H1 (cell line): ENCODE results near the gene SART1. TPM values are rescaled to one million over a fixed set of nuclear protein-coding genes. Genes with fewer than 3 reads are reported as not detected.

Experiments used
- CTCF ChIA-PET: fragments of 300-600 bp; sonication (Branson Sonifier 250); formaldehyde crosslinking; loops from one replicate; lab custom pipeline; 2021; ENCODE audit not compliant: partially characterized antibody; lab: Charles Lee
- POLR2A ChIA-PET: fragments of 300-600 bp; sonication (Branson Sonifier 250); formaldehyde crosslinking; loops from one replicate; lab custom pipeline; 2021; ENCODE audit warnings: inconsistent platforms; ENCODE audit not compliant: partially characterized antibody; lab: Charles Lee
- DNase-seq, 2 experiments: peaks; one replicate each; pipeline versions ENCODE4 v3.0.0 to v3.0.0-alpha.2; 2010 to 2022; ENCODE audit warnings: low spot score in 2 of 2, low read depth in 1 of 2, mixed read lengths in 1 of 2
- FAIRE-seq: peaks from 2 replicates; lab custom pipeline; 2011; peaks lifted over from hg19 to GRCh38; lab: Jason Lieb, UNC
- H2AFZ ChIP-seq: 2 replicates; pipeline ENCODE4 v1.8.1; 2012; ENCODE audit warnings: low read length, inconsistent platforms
- H2AK5ac ChIP-seq: 2 replicates; pipeline ENCODE4 v1.6.1; 2013; ENCODE audit warnings: low read depth, low read length
- H2BK120ac ChIP-seq: replicated peaks from 2 replicates; pipeline ENCODE3; 2013; ENCODE audit warnings: low read depth, low read length, inconsistent platforms
- H2BK12ac ChIP-seq: 2 replicates; pipeline ENCODE4 v1.6.1; 2013; ENCODE audit warnings: low read depth, low read length
- H2BK15ac ChIP-seq: 2 replicates; pipeline ENCODE4 v1.6.1; 2013; ENCODE audit warnings: low read length
- H2BK20ac ChIP-seq: 2 replicates; pipeline ENCODE4 v1.6.1; 2013; ENCODE audit warnings: low read length
- H2BK5ac ChIP-seq: 2 replicates; pipeline ENCODE4 v1.6.1; 2013; ENCODE audit warnings: low read depth, low read length
- H3K14ac ChIP-seq: 2 replicates; pipeline ENCODE4 v1.6.1; 2013; ENCODE audit warnings: inconsistent platforms; ENCODE audit not compliant: insufficient read length
- H3K18ac ChIP-seq: 2 replicates; pipeline ENCODE4 v1.6.1; 2013; ENCODE audit warnings: low read length; ENCODE audit errors: extremely low read depth
- H3K23ac ChIP-seq: 2 replicates; pipeline ENCODE4 v1.6.1; 2013; ENCODE audit warnings: inconsistent platforms; ENCODE audit not compliant: insufficient read length
- H3K23me2 ChIP-seq: 2 replicates; pipeline ENCODE4 v1.6.1; 2013; ENCODE audit warnings: low read depth, low read length
- H3K27ac ChIP-seq: 2 replicates; pipeline ENCODE4 v1.6.1; 2011; ENCODE audit warnings: low read depth, low read length, inconsistent platforms
- H3K27me3 ChIP-seq, 4 experiments: replicated peaks in 1 of 4; 1 replicate in 1 of 4; 2 replicates in 3 of 4; pipeline versions ENCODE4 v1.6.1 to v1.8.1; 2011 to 2013; ENCODE audit warnings: low read length in 3 of 4, mild to moderate bottlenecking in 3 of 4, inconsistent platforms in 2 of 4, mixed read lengths in 2 of 4, moderate library complexity in 1 of 4; ENCODE audit not compliant: control insufficient read depth in 3 of 4, insufficient read depth in 3 of 4; ENCODE audit errors: extremely low read depth in 1 of 4
- H3K36me3 ChIP-seq, 4 experiments: 2 replicates each; pipeline versions ENCODE4 v1.6.1 to v1.8.1; 2011 to 2013; ENCODE audit warnings: mild to moderate bottlenecking in 4 of 4, low read length in 3 of 4, moderate library complexity in 2 of 4, control low read depth in 1 of 4, inconsistent platforms in 1 of 4; ENCODE audit not compliant: insufficient read depth in 4 of 4, control insufficient read depth in 2 of 4
- H3K4ac ChIP-seq: replicated peaks from 2 replicates; pipeline ENCODE3; 2013; ENCODE audit warnings: low read length, low read depth, mixed read lengths, inconsistent platforms; ENCODE audit not compliant: insufficient read length
- H3K4me1 ChIP-seq, 4 experiments: replicated peaks in 1 of 4; 1 replicate in 1 of 4; 2 replicates in 3 of 4; pipeline versions ENCODE4 v1.6.1 to v1.8.1; 2011 to 2013; ENCODE audit warnings: low read length in 3 of 4, inconsistent platforms in 2 of 4, mixed read lengths in 1 of 4; ENCODE audit not compliant: insufficient read depth in 4 of 4, control insufficient read depth in 3 of 4
- H3K4me2 ChIP-seq, 2 experiments: 2 replicates each; pipeline versions ENCODE4 v1.6.1 to v1.8.1; 2011 to 2013; ENCODE audit warnings: low read depth in 2 of 2, low read length in 2 of 2, control low read depth in 1 of 2, inconsistent platforms in 1 of 2, mild to moderate bottlenecking in 1 of 2; ENCODE audit not compliant: insufficient read depth in 1 of 2
- H3K4me3 ChIP-seq, 4 experiments: fragments of 200-600, 300-600 bp in 1 of 4; sonication (generic), shearing (Covaris generic), sonication (Bioruptor Twin) in 1 of 4; 2 replicates each; pipeline versions ENCODE4 v1.5.1 to v1.8.1; 2011 to 2016; ENCODE audit warnings: low read length in 4 of 4, low read depth in 3 of 4, control low read depth in 2 of 4, inconsistent platforms in 2 of 4, mild to moderate bottlenecking in 2 of 4, mixed read lengths in 1 of 4, moderate library complexity in 1 of 4; ENCODE audit not compliant: insufficient read depth in 2 of 4; ENCODE audit errors: extremely low read depth in 1 of 4
- H3K56ac ChIP-seq: replicated peaks from 2 replicates; pipeline ENCODE3; 2013; ENCODE audit warnings: low read depth, mild to moderate bottlenecking, mixed read lengths, low read length, inconsistent platforms; ENCODE audit not compliant: insufficient read length
- H3K79me1 ChIP-seq: 2 replicates; pipeline ENCODE4 v1.6.1; 2013; ENCODE audit warnings: low read depth, low read length, control low read depth
- H3K79me2 ChIP-seq, 2 experiments: 2 replicates each; pipeline versions ENCODE4 v1.6.1 to v1.8.1; 2012 to 2013; ENCODE audit warnings: low read length in 2 of 2, mild to moderate bottlenecking in 2 of 2, inconsistent platforms in 1 of 2; ENCODE audit not compliant: insufficient read depth in 2 of 2, control insufficient read depth in 1 of 2
- H3K9ac ChIP-seq, 4 experiments: replicated peaks in 1 of 4; 1 replicate in 1 of 4; 2 replicates in 3 of 4; pipeline versions ENCODE4 v1.6.1 to v1.8.1; 2011 to 2013; ENCODE audit warnings: low read depth in 3 of 4, low read length in 3 of 4, control low read depth in 2 of 4, mild to moderate bottlenecking in 2 of 4, moderate library complexity in 2 of 4, inconsistent platforms in 1 of 4; ENCODE audit errors: extremely low read depth in 1 of 4
- H3K9me3 ChIP-seq, 2 experiments: 2 replicates each; pipeline versions ENCODE4 v1.6.1 to v1.8.1; 2012 to 2013; ENCODE audit warnings: mild to moderate bottlenecking in 2 of 2, moderate library complexity in 2 of 2, control low read depth in 1 of 2, inconsistent platforms in 1 of 2, low read depth in 1 of 2, low read length in 1 of 2, mixed read lengths in 1 of 2; ENCODE audit not compliant: insufficient read depth in 2 of 2
- H4K20me1 ChIP-seq, 2 experiments: replicated peaks in 1 of 2; 2 replicates each; pipeline versions ENCODE3 to v1.8.1; 2011 to 2013; ENCODE audit warnings: inconsistent platforms in 2 of 2, low read length in 2 of 2, mild to moderate bottlenecking in 1 of 2; ENCODE audit not compliant: insufficient read depth in 2 of 2, control insufficient read depth in 1 of 2
- H4K5ac ChIP-seq: 2 replicates; pipeline ENCODE4 v1.6.1; 2013; ENCODE audit warnings: low read length, low read depth, mixed read lengths, inconsistent platforms; ENCODE audit not compliant: insufficient read length
- H4K8ac ChIP-seq: 2 replicates; pipeline ENCODE4 v1.8.0; 2013; ENCODE audit warnings: mild to moderate bottlenecking, moderate library complexity, low read length, inconsistent platforms; ENCODE audit not compliant: insufficient read depth; ENCODE audit errors: extremely low read depth
- H4K91ac ChIP-seq: replicated peaks from 2 replicates; pipeline ENCODE3; 2013; ENCODE audit warnings: low read length, mixed read lengths, inconsistent platforms; ENCODE audit not compliant: insufficient read length
- BACH1 ChIP-seq: IDR thresholded peaks from 2 replicates; pipeline ENCODE4 v1.6.1; 2012; ENCODE audit warnings: low read length, improper control_type of control experiment
- KDM1A ChIP-seq: fragments of 200-600, 300-600 bp; sonication (generic); IDR thresholded peaks from 2 replicates; pipeline ENCODE4 v1.7.1; 2016; ENCODE audit warnings: mild to moderate bottlenecking, low read length, borderline replicate concordance
- NRF1 ChIP-seq: IDR thresholded peaks from 2 replicates; pipeline ENCODE4 v1.6.1; 2011; ENCODE audit warnings: mild to moderate bottlenecking, low read depth, low read length, improper control_type of control experiment
- PHF8 ChIP-seq: fragments of 200-600 bp; sonication (generic); conservative IDR thresholded peaks from 2 replicates; pipeline ENCODE4 v1.7.1; 2012; ENCODE audit warnings: low read depth, mild to moderate bottlenecking, inconsistent platforms, low read length, moderate library complexity
- RBBP5 ChIP-seq: IDR thresholded peaks from 2 replicates; pipeline ENCODE4 v1.7.1; 2012; ENCODE audit warnings: low read depth, mild to moderate bottlenecking, inconsistent platforms, low read length, moderate library complexity, borderline replicate concordance
- RFX5 ChIP-seq: IDR thresholded peaks from 2 replicates; pipeline ENCODE4 v1.6.1; 2011; ENCODE audit warnings: low read depth, low read length, improper control_type of control experiment, borderline replicate concordance
- SP2 ChIP-seq: IDR thresholded peaks from 2 replicates; pipeline ENCODE4 v1.6.1; 2012; ENCODE audit warnings: mild to moderate bottlenecking, low read length, inconsistent platforms
- WGBS, 2 experiments: shearing (Covaris generic) in 1 of 2; methylation state at CpG; one replicate each; pipeline versions ENCODE4 v1.1.6 to v1.1.7; 2013 to 2015; ENCODE audit warnings: low lambda C conversion rate in 2 of 2, mixed read lengths in 2 of 2, inconsistent platforms in 1 of 2, low coverage in 1 of 2, missing lambda C conversion rate in 1 of 2; ENCODE audit not compliant: insufficient replicate concordance in 2 of 2, insufficient coverage in 1 of 2, insufficient read length in 1 of 2; ENCODE audit errors: extremely low coverage in 1 of 2, missing lambda C conversion rate in 1 of 2; 5-methylcytosine and 5-hydroxymethylcytosine counted together
- polyA plus RNA-seq, 7 experiments: library from polyadenylated mRNA; depleted of rRNA in 3 of 7; stranded (reverse) in 5 of 7; unstranded in 2 of 7; fragments of >200 nt in 5 of 7; fragments of 200-250 nt in 2 of 7; gene quantifications; 1 replicate in 5 of 7; 2 replicates in 1 of 7; 4 replicates in 1 of 7; pipeline versions ENCODE4 v1.2.1 to v1.2.3, GENCODE V29; 2011 to 2013; ENCODE audit warnings: missing spikeins in 2 of 7, mixed read lengths in 2 of 7
- total RNA-seq: library from RNA; stranded (reverse); fragmentation: NEBNext Ultra II Directional; extraction: Animal tissue kit (Norgen Biotek cat#: 25700); gene quantifications from 2 replicates; pipeline ENCODE4 v1.2.1, GENCODE V29; 2021
- TF ChIP-seq, protein P1 (sequence below): IDR thresholded peaks from 2 replicates; pipeline ENCODE4 v1.6.1; 2011; ENCODE audit warnings: low read depth, mild to moderate bottlenecking, low read length; ENCODE audit not compliant: insufficient read depth

The SART1 gene
- total and polyA plus RNA-seq, 2 of the 8 experiments (the other 6 are each of a cell fraction or from before 2014, with no cell fraction given), result 9.7 to 46.1 TPM

DNA sequence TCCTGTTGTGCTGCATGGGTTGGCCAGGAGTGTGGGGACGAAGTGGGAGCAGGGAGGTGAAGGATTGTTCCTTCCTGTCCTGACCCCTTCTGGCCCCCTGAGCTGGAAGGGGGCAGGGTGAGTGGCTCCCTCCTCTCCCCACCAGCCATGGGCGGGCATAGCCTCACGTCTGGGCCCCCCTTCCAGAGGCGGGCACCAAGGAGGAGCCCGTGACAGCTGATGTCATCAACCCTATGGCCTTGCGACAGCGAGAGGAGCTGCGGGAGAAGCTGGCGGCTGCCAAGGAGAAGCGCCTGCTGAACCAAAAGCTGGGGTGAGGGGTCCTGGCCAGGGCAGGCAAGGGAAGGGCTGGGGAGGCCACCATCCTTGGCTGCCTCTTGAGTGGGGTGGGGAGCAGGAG lies 3.4 kb downstream of the SART1 start:
- no peak for FAIRE-seq
- H2BK120ac ChIP-seq, result no peak overlapping the region

More for the DNA sequence above, 3.4 kb downstream of the SART1 start:
- peaks cover 1 to 11% of the 10 kb centered on the region in 2 experiments for H4K20me1 ChIP-seq
- H2BK5ac ChIP-seq, result no peak overlapping the region
- no peak overlapping the region for H2BK20ac ChIP-seq
- 96% methylated on average over 7 of the region's 10 CpGs; no CpG with 5 or more reads in 1 of the 2 experiments for WGBS, 2 experiments
- no peaks in the 10 kb centered on the region for H3K9me3 ChIP-seq
- H4K5ac ChIP-seq, result no peak overlapping the region
- H3K4me2 ChIP-seq, result no peak overlapping the region
- peaks cover 14% of the 10 kb centered on the region; the same call in 1 of the 2 replicates for H3K23me2 ChIP-seq
- H3K23ac ChIP-seq, result no peak overlapping the region
- no peak overlapping the region for H3K18ac ChIP-seq
- peaks cover 11 to 21% of the 10 kb centered on the region in 2 experiments for H3K79me2 ChIP-seq
- no peaks in the 10 kb centered on the region for H3K27me3 ChIP-seq
- no peak overlapping the region for H2BK15ac ChIP-seq
- H2BK12ac ChIP-seq, result no peak overlapping the region
- H3K36me3 ChIP-seq, result peaks cover 12 to 47% (median 35%) of the 10 kb centered on the region in 4 experiments
- H3K4me3 ChIP-seq, result no peak overlapping the region
- no peak overlapping the region for H3K27ac ChIP-seq
- no peak overlapping the region for H2AK5ac ChIP-seq
- CTCF ChIA-PET, result interaction anchor here (0.8 to 1.8 kb wide), 2 partner anchors 72 to 80 kb away, joined by 4 to 5 read pairs; no protein-coding TSS in a partner anchor
- H3K56ac ChIP-seq, result no peak overlapping the region
- POLR2A ChIA-PET, result interaction anchor here (0.8 to 2.4 kb wide), 4 partner anchors 14 to 106 kb away, joined by 3 to 7 read pairs (median 5); no protein-coding TSS in a partner anchor
- H3K14ac ChIP-seq, result no peak overlapping the region
- no peak overlapping the region for H4K8ac ChIP-seq
- H2AFZ ChIP-seq, result no peak overlapping the region
- no peak for TF ChIP-seq SP2
- TF ChIP-seq RFX5, result no peak
- TF ChIP-seq KDM1A, result no peak
- TF ChIP-seq, protein P1, sequence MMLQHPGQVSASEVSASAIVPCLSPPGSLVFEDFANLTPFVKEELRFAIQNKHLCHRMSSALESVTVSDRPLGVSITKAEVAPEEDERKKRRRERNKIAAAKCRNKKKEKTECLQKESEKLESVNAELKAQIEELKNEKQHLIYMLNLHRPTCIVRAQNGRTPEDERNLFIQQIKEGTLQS, result no peak
- no peak for TF ChIP-seq BACH1
- no peak for TF ChIP-seq NRF1
- no peak for TF ChIP-seq RBBP5
- no peak for TF ChIP-seq PHF8
- DNase-seq, result no peak
- H4K91ac ChIP-seq, result no peak overlapping the region
- H3K4me1 ChIP-seq, result peaks cover 0 to 9% (median 3%) of the 10 kb centered on the region in 4 experiments; a peak in 3 of 7 replicates
- no peak overlapping the region for H3K4ac ChIP-seq
- peaks cover 9% of the 10 kb centered on the region for H3K79me1 ChIP-seq
- no peak overlapping the region; a peak in 1 of 7 replicates for H3K9ac ChIP-seq
